ENCODE data around the gene JARID2.

JARID2 gene

GRCh38 chr6:15357782-15358181 is 111.9 kb downstream of the JARID2 start:
- no peak for DNase-seq (ENCODE audit: low spot score)

- no peak for DNase-seq (ENCODE audit: low spot score)
Observed at GRCh38 chr6:15358579-15359327, 112.9 kb downstream of the JARID2 start.

DNA sequence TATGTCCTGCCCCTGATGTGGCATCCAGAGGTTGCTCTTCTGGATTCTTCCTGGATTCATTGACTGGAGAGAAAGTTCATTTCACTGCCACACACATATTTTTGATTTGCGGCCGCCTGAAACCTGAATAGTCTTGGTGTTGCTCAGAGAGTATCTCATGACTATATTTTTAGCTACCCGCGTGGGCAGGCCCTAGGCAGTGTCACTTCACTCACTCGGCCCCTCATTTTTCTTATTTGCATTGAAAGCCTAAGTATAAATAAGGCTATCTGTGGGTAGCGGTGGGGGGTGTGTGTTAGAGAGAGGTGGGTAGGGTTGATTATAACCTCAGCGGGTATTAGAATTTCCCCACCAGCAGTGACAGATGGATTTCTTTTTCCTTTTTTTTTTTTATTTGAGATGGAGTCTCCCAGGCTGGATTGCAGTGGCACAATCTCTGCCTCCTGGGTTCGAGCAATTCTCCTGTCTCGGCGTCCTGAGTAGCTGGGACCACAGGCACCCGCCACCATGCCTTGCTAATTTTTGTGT is 113.5 kb downstream of the JARID2 start:
- no peak for DNase-seq (ENCODE audit: low spot score)

- DNase-seq (ENCODE audit: low spot score) = no peak
Observed at GRCh38 chr6:15360300-15360699, 114.4 kb downstream of the JARID2 start.

DNA sequence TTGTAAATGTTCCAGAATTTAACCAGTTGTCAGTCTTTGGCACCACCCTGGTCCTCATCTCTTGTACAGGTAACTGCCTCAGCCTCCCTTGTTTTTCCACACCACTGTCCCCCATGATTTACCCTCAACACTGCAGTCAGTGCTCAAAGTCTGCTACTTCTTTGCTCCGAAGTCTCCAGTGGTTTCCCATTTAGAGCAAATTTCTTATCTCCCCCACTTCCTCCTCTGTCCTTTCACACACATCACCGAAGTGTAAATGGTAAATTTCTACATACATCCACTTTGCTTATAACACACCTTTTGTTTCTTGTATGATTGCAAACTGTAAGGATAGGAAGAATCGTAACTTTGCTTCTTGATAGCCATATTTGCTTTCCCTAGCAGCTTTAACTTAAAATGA is 115.3 kb downstream of the JARID2 start:
- no peak for DNase-seq (ENCODE audit: low spot score)

GRCh38 chr6:15362274-15363160 is 116.6 kb downstream of the JARID2 start:
- no peak for DNase-seq (ENCODE audit: low spot score)

GRCh38 chr6:15363164-15363522 is 117.3 kb downstream of the JARID2 start:
- DNase-seq (ENCODE audit: low spot score) = no peak

GRCh38 chr6:15363523-15364400 is 117.9 kb downstream of the JARID2 start:
- no peak for DNase-seq (ENCODE audit: low spot score)

DNA sequence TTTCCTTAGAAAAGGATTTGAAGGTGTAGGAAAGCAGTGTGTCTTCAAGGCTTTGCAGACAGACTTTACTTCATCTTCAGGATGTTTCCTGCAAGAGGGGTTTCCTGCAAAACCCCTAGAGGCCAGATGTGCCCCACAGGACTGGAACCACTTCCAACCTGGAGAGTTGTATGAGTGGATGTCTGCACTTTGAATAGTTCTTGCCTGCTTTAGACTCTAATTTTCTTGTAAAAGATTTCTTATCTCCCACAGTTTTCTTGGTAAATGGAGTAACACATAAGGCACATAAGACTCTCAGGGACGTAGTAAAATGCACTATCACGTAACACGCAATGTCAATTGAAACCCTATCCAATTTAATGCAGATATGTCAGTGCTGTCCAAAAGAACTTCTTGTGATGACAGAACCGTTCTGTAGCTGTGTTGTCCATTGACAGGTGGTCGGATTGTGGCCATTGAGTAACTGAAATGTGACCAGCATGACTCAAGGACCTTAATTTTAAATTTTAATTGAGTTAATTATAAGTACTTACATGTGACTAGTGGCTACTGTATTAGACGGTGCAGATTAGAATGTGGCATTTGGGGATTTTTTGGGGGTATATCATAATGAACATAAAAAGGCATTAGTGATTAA is 118.7 kb downstream of the JARID2 start:
- no peak for DNase-seq (ENCODE audit: low spot score)

DNA sequence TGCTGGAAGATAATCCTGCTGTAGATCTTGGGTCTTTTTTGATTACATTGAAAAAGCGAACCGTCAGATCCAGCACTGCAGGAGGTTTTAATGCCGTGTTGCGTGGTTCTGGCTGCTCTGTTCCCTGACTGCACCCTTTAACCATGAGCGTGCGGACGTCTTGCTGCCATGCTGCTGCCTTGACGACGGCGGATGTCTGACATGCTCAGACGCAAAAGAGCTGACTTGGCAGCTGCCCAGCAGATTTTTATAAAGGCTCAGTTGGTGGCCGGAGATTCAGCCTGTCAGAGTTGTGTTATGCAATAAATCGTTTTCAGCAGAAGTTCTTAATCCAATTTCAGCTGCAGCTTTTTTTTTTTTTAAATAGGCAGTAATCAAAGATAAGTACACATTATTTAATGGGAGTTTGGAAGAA is 119.4 kb downstream of the JARID2 start:
- DNase-seq (ENCODE audit: low spot score) = peak; percentile 22

- DNase-seq (ENCODE audit: low spot score) = no peak
Observed at GRCh38 chr6:15366003-15366535, 120.2 kb downstream of the JARID2 start.

DNA sequence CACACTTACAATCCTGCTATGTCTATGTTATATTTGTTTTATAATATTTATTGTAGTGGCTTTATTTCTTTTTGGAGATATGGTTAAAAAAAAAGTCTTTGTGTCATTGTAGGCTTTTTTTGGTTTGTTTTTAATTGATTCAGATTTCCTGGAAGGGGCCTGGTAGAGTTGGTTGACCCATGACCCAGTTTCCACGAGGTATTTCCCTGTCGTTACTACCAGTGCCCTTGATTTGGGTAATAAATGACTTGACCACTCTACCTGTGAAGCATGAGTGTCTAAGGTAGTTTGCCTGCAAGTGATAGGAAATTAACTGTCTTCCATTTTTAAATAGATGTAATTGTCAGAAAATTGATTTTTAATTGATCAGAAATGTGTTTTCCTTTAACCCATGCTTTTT is 121.0 kb downstream of the JARID2 start:
- no peak for DNase-seq (ENCODE audit: low spot score)

GRCh38 chr6:15368186-15368585 is 122.3 kb downstream of the JARID2 start:
- no peak for DNase-seq (ENCODE audit: low spot score)

- no peak for DNase-seq (ENCODE audit: low spot score)
Observed at GRCh38 chr6:15368873-15369272, 123.0 kb downstream of the JARID2 start.

DNA sequence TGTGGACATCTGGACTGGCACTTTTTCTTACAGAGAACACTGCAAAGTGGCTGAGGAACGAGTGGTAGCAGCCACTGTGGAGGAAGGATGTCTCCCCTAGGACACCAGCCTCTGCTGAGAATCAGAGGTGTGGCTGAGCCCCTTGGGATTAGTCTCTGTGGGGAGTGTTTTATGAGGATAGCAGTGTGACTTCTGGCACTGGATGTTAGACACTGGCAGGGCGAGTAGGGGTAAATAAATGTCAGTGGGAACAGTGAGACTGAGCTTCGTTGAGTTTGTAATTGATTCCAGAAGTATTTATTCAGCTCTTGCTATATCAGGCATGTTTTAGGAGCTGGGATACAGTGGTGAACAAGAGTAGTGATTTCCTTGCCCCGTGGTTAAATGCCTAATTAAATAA is 124.0 kb downstream of the JARID2 start:
- no peak for DNase-seq (ENCODE audit: low spot score)

DNA sequence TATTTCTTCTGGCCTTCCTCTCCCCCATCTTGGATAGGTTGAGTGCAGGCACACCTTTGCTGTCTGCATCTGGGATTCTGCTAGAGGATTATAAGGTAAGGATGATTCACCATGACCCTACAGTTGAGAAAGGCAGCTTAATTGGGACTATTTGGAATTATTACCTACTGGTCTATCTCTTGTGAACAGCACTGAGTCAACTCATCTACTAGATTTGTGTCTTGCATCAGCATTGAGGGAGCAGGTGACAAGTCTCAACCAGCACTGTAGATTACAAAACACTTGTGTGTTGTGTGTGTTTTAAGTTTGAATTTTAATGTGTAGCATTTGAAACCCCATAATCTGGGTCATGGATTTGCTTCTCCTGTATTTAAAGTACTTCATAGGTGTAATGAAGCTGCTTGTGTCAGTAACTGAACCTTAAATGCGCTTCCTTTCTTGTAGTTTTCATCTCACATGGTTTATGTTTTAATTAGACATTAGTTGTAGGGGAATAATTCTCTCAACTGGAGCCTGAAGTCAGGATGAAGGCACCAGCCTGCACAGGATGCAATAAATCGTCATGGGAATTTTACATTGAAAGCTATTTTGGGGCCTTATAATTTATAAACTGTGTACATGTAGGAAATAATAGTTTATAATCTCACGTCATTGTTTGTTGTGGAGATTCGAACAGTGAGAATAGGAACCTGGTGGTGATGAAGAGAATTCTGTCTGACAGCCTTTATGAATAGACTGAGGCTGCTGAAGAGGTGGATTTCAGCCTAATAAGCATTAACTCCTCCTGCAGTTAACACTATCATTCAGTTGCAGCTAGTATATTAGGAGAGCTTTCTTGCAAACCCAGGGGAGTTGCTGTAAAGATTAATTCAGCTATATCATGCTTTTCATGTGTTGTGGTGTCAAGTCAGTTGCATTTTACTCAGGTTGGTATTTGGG is 125.1 kb downstream of the JARID2 start:
- DNase-seq (ENCODE audit: low spot score) = no peak

- no peak for DNase-seq (ENCODE audit: low spot score)
Observed at GRCh38 chr6:15372932-15373331, 127.1 kb downstream of the JARID2 start.

DNA sequence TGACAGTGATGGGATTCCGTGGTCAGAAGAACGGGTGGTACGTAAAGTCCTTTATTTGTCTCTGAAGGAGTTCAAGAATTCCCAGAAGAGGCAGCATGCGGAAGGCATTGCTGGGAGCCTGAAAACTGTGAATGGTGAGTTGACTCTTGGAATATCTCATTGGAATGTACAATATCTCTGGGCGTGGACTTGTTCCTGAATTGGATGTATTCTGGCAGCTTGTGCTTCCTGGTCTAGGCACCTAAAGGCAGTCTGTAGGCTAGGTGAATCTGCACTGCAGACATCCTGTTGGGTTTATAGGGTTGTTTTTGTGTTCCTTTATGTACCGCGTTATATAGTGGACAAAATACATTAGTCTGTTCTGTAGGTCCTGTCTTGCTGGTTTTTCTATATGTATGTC is 128.2 kb downstream of the JARID2 start:
- no peak for DNase-seq (ENCODE audit: low spot score)

- DNase-seq (ENCODE audit: low spot score) = no peak
Observed at GRCh38 chr6:15375018-15375417, 129.1 kb downstream of the JARID2 start.

GRCh38 chr6:15375638-15376290 is 129.9 kb downstream of the JARID2 start:
- no peak for DNase-seq (ENCODE audit: low spot score)

Measured in CD4-positive, alpha-beta T cell treated with Interleukin-2 at 100 ng/mL for 4 hours (primary cell).